Activated CD4-positive, alpha-beta memory T cell treated with anti-CD3 and anti-CD28 coated beads, Interleukin-2, amount 10 ng/mL, durations not matched to agents 7 days and 5 days (primary cell): ENCODE results near the gene CHAD. TPM values are rescaled to one million over a fixed set of nuclear protein-coding genes. Genes with fewer than 3 reads are reported as not detected.

Experiments used
- total RNA-seq, 2 experiments: library from RNA; stranded (reverse); gene quantifications; one replicate each; pipeline ENCODE4 v1.2.3, GENCODE V29; 2021

Gene CHAD
- total RNA-seq, 2 experiments from 2014 or later, result not detected

Other genes starting within 250 kb of the CHAD start
- under 1 TPM in 1 of 2 experiments, not detected in 1; 0.08 TPM for gene TMEM92, start 194.4 kb downstream of the CHAD start, total RNA-seq
- gene XYLT2, start 122.8 kb downstream of the CHAD start, total RNA-seq, result 10 to 100 TPM; 26.7 to 29.7 TPM
- 10 to 100 TPM; 56.5 to 57.5 TPM for gene MRPL27, start 95.7 kb downstream of the CHAD start, total RNA-seq
- gene EME1, start 95.7 kb downstream of the CHAD start, total RNA-seq, result 10 to 100 TPM; 25.1 to 26.1 TPM
- gene LRRC59, start 71.4 kb downstream of the CHAD start, total RNA-seq, result 10 to 100 TPM; 67.1 to 68.9 TPM
- 10 to 100 TPM; 28.7 to 30.7 TPM for gene ACSF2, start 42.7 kb downstream of the CHAD start, total RNA-seq
- 10 to 100 TPM; 24.5 to 28.4 TPM for gene RSAD1, start 10.0 kb upstream of the CHAD start, total RNA-seq
- 10 to 100 TPM; 13.4 to 15.2 TPM for gene MYCBPAP, start 39.6 kb upstream of the CHAD start, total RNA-seq
- not detected for gene EPN3, start 63.9 kb upstream of the CHAD start, total RNA-seq
- 10 to 100 TPM; 14.5 to 17.8 TPM for gene SPATA20, start 78.3 kb upstream of the CHAD start, total RNA-seq
- gene CACNA1G, start 91.8 kb upstream of the CHAD start, total RNA-seq, result not detected
- under 1 TPM in 1 of 2 experiments, not detected in 1; 0.25 TPM for gene ABCC3, start 166.0 kb upstream of the CHAD start, total RNA-seq
- 10 to 100 TPM; 29.8 to 31.1 TPM for gene ANKRD40, start 239.0 kb upstream of the CHAD start, total RNA-seq